H1 (cell line): ENCODE data around the gene PCNX1. TPM values are rescaled to one million over a fixed set of nuclear protein-coding genes. Genes with fewer than 3 reads are reported as not detected.

Source experiments
- CTCF ChIA-PET: fragments of 300-600 bp; sonication (Branson Sonifier 250); formaldehyde crosslinking; loops from one replicate; lab custom pipeline; 2021; ENCODE audit not compliant: partially characterized antibody; lab: Charles Lee
- POLR2A ChIA-PET: fragments of 300-600 bp; sonication (Branson Sonifier 250); formaldehyde crosslinking; loops from one replicate; lab custom pipeline; 2021; ENCODE audit warnings: inconsistent platforms; ENCODE audit not compliant: partially characterized antibody; lab: Charles Lee
- DNase-seq, 2 experiments: peaks; one replicate each; pipeline versions ENCODE4 v3.0.0 to v3.0.0-alpha.2; 2010 to 2022; ENCODE audit warnings: low spot score in 2 of 2, low read depth in 1 of 2, mixed read lengths in 1 of 2
- FAIRE-seq: peaks from 2 replicates; lab custom pipeline; 2011; peaks lifted over from hg19 to GRCh38; lab: Jason Lieb, UNC
- H2AFZ ChIP-seq: 2 replicates; pipeline ENCODE4 v1.8.1; 2012; ENCODE audit warnings: low read length, inconsistent platforms
- H2AK5ac ChIP-seq: 2 replicates; pipeline ENCODE4 v1.6.1; 2013; ENCODE audit warnings: low read depth, low read length
- H2BK120ac ChIP-seq: replicated peaks from 2 replicates; pipeline ENCODE3; 2013; ENCODE audit warnings: low read depth, low read length, inconsistent platforms
- H2BK12ac ChIP-seq: 2 replicates; pipeline ENCODE4 v1.6.1; 2013; ENCODE audit warnings: low read depth, low read length
- H2BK15ac ChIP-seq: 2 replicates; pipeline ENCODE4 v1.6.1; 2013; ENCODE audit warnings: low read length
- H2BK20ac ChIP-seq: 2 replicates; pipeline ENCODE4 v1.6.1; 2013; ENCODE audit warnings: low read length
- H2BK5ac ChIP-seq: 2 replicates; pipeline ENCODE4 v1.6.1; 2013; ENCODE audit warnings: low read depth, low read length
- H3K14ac ChIP-seq: 2 replicates; pipeline ENCODE4 v1.6.1; 2013; ENCODE audit warnings: inconsistent platforms; ENCODE audit not compliant: insufficient read length
- H3K18ac ChIP-seq: 2 replicates; pipeline ENCODE4 v1.6.1; 2013; ENCODE audit warnings: low read length; ENCODE audit errors: extremely low read depth
- H3K23ac ChIP-seq: 2 replicates; pipeline ENCODE4 v1.6.1; 2013; ENCODE audit warnings: inconsistent platforms; ENCODE audit not compliant: insufficient read length
- H3K23me2 ChIP-seq: 2 replicates; pipeline ENCODE4 v1.6.1; 2013; ENCODE audit warnings: low read depth, low read length
- H3K27ac ChIP-seq: 2 replicates; pipeline ENCODE4 v1.6.1; 2011; ENCODE audit warnings: low read depth, low read length, inconsistent platforms
- H3K27me3 ChIP-seq, 4 experiments: replicated peaks in 1 of 4; 1 replicate in 1 of 4; 2 replicates in 3 of 4; pipeline versions ENCODE4 v1.6.1 to v1.8.1; 2011 to 2013; ENCODE audit warnings: low read length in 3 of 4, mild to moderate bottlenecking in 3 of 4, inconsistent platforms in 2 of 4, mixed read lengths in 2 of 4, moderate library complexity in 1 of 4; ENCODE audit not compliant: control insufficient read depth in 3 of 4, insufficient read depth in 3 of 4; ENCODE audit errors: extremely low read depth in 1 of 4
- H3K36me3 ChIP-seq, 4 experiments: 2 replicates each; pipeline versions ENCODE4 v1.6.1 to v1.8.1; 2011 to 2013; ENCODE audit warnings: mild to moderate bottlenecking in 4 of 4, low read length in 3 of 4, moderate library complexity in 2 of 4, control low read depth in 1 of 4, inconsistent platforms in 1 of 4; ENCODE audit not compliant: insufficient read depth in 4 of 4, control insufficient read depth in 2 of 4
- H3K4ac ChIP-seq: replicated peaks from 2 replicates; pipeline ENCODE3; 2013; ENCODE audit warnings: low read length, low read depth, mixed read lengths, inconsistent platforms; ENCODE audit not compliant: insufficient read length
- H3K4me1 ChIP-seq, 4 experiments: replicated peaks in 1 of 4; 1 replicate in 1 of 4; 2 replicates in 3 of 4; pipeline versions ENCODE4 v1.6.1 to v1.8.1; 2011 to 2013; ENCODE audit warnings: low read length in 3 of 4, inconsistent platforms in 2 of 4, mixed read lengths in 1 of 4; ENCODE audit not compliant: insufficient read depth in 4 of 4, control insufficient read depth in 3 of 4
- H3K4me2 ChIP-seq, 2 experiments: 2 replicates each; pipeline versions ENCODE4 v1.6.1 to v1.8.1; 2011 to 2013; ENCODE audit warnings: low read depth in 2 of 2, low read length in 2 of 2, control low read depth in 1 of 2, inconsistent platforms in 1 of 2, mild to moderate bottlenecking in 1 of 2; ENCODE audit not compliant: insufficient read depth in 1 of 2
- H3K4me3 ChIP-seq, 4 experiments: fragments of 200-600, 300-600 bp in 1 of 4; sonication (generic), shearing (Covaris generic), sonication (Bioruptor Twin) in 1 of 4; 2 replicates each; pipeline versions ENCODE4 v1.5.1 to v1.8.1; 2011 to 2016; ENCODE audit warnings: low read length in 4 of 4, low read depth in 3 of 4, control low read depth in 2 of 4, inconsistent platforms in 2 of 4, mild to moderate bottlenecking in 2 of 4, mixed read lengths in 1 of 4, moderate library complexity in 1 of 4; ENCODE audit not compliant: insufficient read depth in 2 of 4; ENCODE audit errors: extremely low read depth in 1 of 4
- H3K56ac ChIP-seq: replicated peaks from 2 replicates; pipeline ENCODE3; 2013; ENCODE audit warnings: low read depth, mild to moderate bottlenecking, mixed read lengths, low read length, inconsistent platforms; ENCODE audit not compliant: insufficient read length
- H3K79me1 ChIP-seq: 2 replicates; pipeline ENCODE4 v1.6.1; 2013; ENCODE audit warnings: low read depth, low read length, control low read depth
- H3K79me2 ChIP-seq, 2 experiments: 2 replicates each; pipeline versions ENCODE4 v1.6.1 to v1.8.1; 2012 to 2013; ENCODE audit warnings: low read length in 2 of 2, mild to moderate bottlenecking in 2 of 2, inconsistent platforms in 1 of 2; ENCODE audit not compliant: insufficient read depth in 2 of 2, control insufficient read depth in 1 of 2
- H3K9ac ChIP-seq, 4 experiments: replicated peaks in 1 of 4; 1 replicate in 1 of 4; 2 replicates in 3 of 4; pipeline versions ENCODE4 v1.6.1 to v1.8.1; 2011 to 2013; ENCODE audit warnings: low read depth in 3 of 4, low read length in 3 of 4, control low read depth in 2 of 4, mild to moderate bottlenecking in 2 of 4, moderate library complexity in 2 of 4, inconsistent platforms in 1 of 4; ENCODE audit errors: extremely low read depth in 1 of 4
- H3K9me3 ChIP-seq, 2 experiments: 2 replicates each; pipeline versions ENCODE4 v1.6.1 to v1.8.1; 2012 to 2013; ENCODE audit warnings: mild to moderate bottlenecking in 2 of 2, moderate library complexity in 2 of 2, control low read depth in 1 of 2, inconsistent platforms in 1 of 2, low read depth in 1 of 2, low read length in 1 of 2, mixed read lengths in 1 of 2; ENCODE audit not compliant: insufficient read depth in 2 of 2
- H4K20me1 ChIP-seq, 2 experiments: replicated peaks in 1 of 2; 2 replicates each; pipeline versions ENCODE3 to v1.8.1; 2011 to 2013; ENCODE audit warnings: inconsistent platforms in 2 of 2, low read length in 2 of 2, mild to moderate bottlenecking in 1 of 2; ENCODE audit not compliant: insufficient read depth in 2 of 2, control insufficient read depth in 1 of 2
- H4K5ac ChIP-seq: 2 replicates; pipeline ENCODE4 v1.6.1; 2013; ENCODE audit warnings: low read length, low read depth, mixed read lengths, inconsistent platforms; ENCODE audit not compliant: insufficient read length
- H4K8ac ChIP-seq: 2 replicates; pipeline ENCODE4 v1.8.0; 2013; ENCODE audit warnings: mild to moderate bottlenecking, moderate library complexity, low read length, inconsistent platforms; ENCODE audit not compliant: insufficient read depth; ENCODE audit errors: extremely low read depth
- H4K91ac ChIP-seq: replicated peaks from 2 replicates; pipeline ENCODE3; 2013; ENCODE audit warnings: low read length, mixed read lengths, inconsistent platforms; ENCODE audit not compliant: insufficient read length
- ASH2L ChIP-seq: fragments of 200-600, 300-600 bp; sonication (generic); IDR thresholded peaks from one replicate; pipeline ENCODE4 v1.7.1; 2017; ENCODE audit warnings: low read length
- BACH1 ChIP-seq: IDR thresholded peaks from 2 replicates; pipeline ENCODE4 v1.6.1; 2012; ENCODE audit warnings: low read length, improper control_type of control experiment
- BCL11A ChIP-seq, 2 experiments: IDR thresholded peaks; one replicate each; pipeline ENCODE4 v1.6.1; 2011; ENCODE audit warnings: low read depth in 2 of 2, low read length in 2 of 2, mild to moderate bottlenecking in 2 of 2
- EZH2 ChIP-seq: fragments of 200-600 bp; sonication (generic); IDR thresholded peaks from 2 replicates; pipeline ENCODE4 v1.7.1; 2012; ENCODE audit warnings: low read depth, mild to moderate bottlenecking, moderate library complexity, low read length, inconsistent platforms; ENCODE audit not compliant: severe bottlenecking
- GABPA ChIP-seq: IDR thresholded peaks from 2 replicates; pipeline ENCODE4 v1.6.1; 2011; ENCODE audit warnings: mild to moderate bottlenecking, low read length, moderate library complexity, borderline replicate concordance; ENCODE audit not compliant: insufficient read depth
- HDAC2 ChIP-seq, 2 experiments: fragments of 300-600 bp in 1 of 2; sonication (generic) in 1 of 2; IDR thresholded peaks; 2 replicates each; pipeline ENCODE4 v1.6.1; 2011 to 2012; ENCODE audit warnings: low read depth in 2 of 2, low read length in 2 of 2, mild to moderate bottlenecking in 2 of 2, moderate library complexity in 2 of 2, borderline replicate concordance in 1 of 2, inconsistent platforms in 1 of 2
- KDM5A ChIP-seq: fragments of 200-600 bp; IDR thresholded peaks from 2 replicates; pipeline ENCODE4 v1.7.1; 2012; ENCODE audit warnings: mild to moderate bottlenecking, low read length, inconsistent platforms, mixed read lengths
- POLR2A ChIP-seq, 2 experiments: IDR thresholded peaks; 1 replicate in 1 of 2; 2 replicates in 1 of 2; pipeline ENCODE4 v1.6.1; 2011; ENCODE audit warnings: low read depth in 2 of 2, low read length in 2 of 2, mild to moderate bottlenecking in 2 of 2; ENCODE audit errors: control extremely low read depth in 1 of 2
- POLR2AphosphoS5 ChIP-seq: IDR thresholded peaks from 2 replicates; pipeline ENCODE4 v1.6.1; 2011; ENCODE audit warnings: low read depth, low read length
- RAD21 ChIP-seq, 2 experiments: IDR thresholded peaks in 1 of 2; conservative IDR thresholded peaks in 1 of 2; 2 replicates each; pipeline ENCODE4 v1.6.1; 2011; ENCODE audit warnings: low read depth in 2 of 2, low read length in 2 of 2, improper control_type of control experiment in 1 of 2, inconsistent platforms in 1 of 2, mild to moderate bottlenecking in 1 of 2, moderate library complexity in 1 of 2
- RNF2 ChIP-seq: fragments of 200-900, 300-1000 bp; sonication (generic); IDR thresholded peaks from 2 replicates; pipeline ENCODE4 v1.7.1; 2016; ENCODE audit warnings: borderline replicate concordance, low read depth, mild to moderate bottlenecking, antibody characterized with exemption, low read length; ENCODE audit not compliant: poor library complexity, severe bottlenecking; ENCODE audit errors: missing control alignments
- SIRT6 ChIP-seq: IDR thresholded peaks from one replicate; pipeline ENCODE4 v1.7.1; 2012; ENCODE audit warnings: low read length, inconsistent platforms
- SIX5 ChIP-seq: IDR thresholded peaks from 2 replicates; pipeline ENCODE4 v1.6.1; 2011; ENCODE audit warnings: mild to moderate bottlenecking, low read depth, low read length
- TBP ChIP-seq: IDR thresholded peaks from 2 replicates; pipeline ENCODE4 v1.6.1; 2011; ENCODE audit warnings: low read depth, low read length, improper control_type of control experiment
- WGBS, 2 experiments: shearing (Covaris generic) in 1 of 2; methylation state at CpG; one replicate each; pipeline versions ENCODE4 v1.1.6 to v1.1.7; 2013 to 2015; ENCODE audit warnings: low lambda C conversion rate in 2 of 2, mixed read lengths in 2 of 2, inconsistent platforms in 1 of 2, low coverage in 1 of 2, missing lambda C conversion rate in 1 of 2; ENCODE audit not compliant: insufficient replicate concordance in 2 of 2, insufficient coverage in 1 of 2, insufficient read length in 1 of 2; ENCODE audit errors: extremely low coverage in 1 of 2, missing lambda C conversion rate in 1 of 2; 5-methylcytosine and 5-hydroxymethylcytosine counted together
- polyA plus RNA-seq, 7 experiments: library from polyadenylated mRNA; depleted of rRNA in 3 of 7; stranded (reverse) in 5 of 7; unstranded in 2 of 7; fragments of >200 nt in 5 of 7; fragments of 200-250 nt in 2 of 7; gene quantifications; 1 replicate in 5 of 7; 2 replicates in 1 of 7; 4 replicates in 1 of 7; pipeline versions ENCODE4 v1.2.1 to v1.2.3, GENCODE V29; 2011 to 2013; ENCODE audit warnings: missing spikeins in 2 of 7, mixed read lengths in 2 of 7
- total RNA-seq: library from RNA; stranded (reverse); fragmentation: NEBNext Ultra II Directional; extraction: Animal tissue kit (Norgen Biotek cat#: 25700); gene quantifications from 2 replicates; pipeline ENCODE4 v1.2.1, GENCODE V29; 2021

Gene PCNX1
- total and polyA plus RNA-seq, 2 of the 8 experiments (the other 6 are each of a cell fraction or from before 2014, with no cell fraction given) = 37.7 to 53.2 TPM

DNA sequence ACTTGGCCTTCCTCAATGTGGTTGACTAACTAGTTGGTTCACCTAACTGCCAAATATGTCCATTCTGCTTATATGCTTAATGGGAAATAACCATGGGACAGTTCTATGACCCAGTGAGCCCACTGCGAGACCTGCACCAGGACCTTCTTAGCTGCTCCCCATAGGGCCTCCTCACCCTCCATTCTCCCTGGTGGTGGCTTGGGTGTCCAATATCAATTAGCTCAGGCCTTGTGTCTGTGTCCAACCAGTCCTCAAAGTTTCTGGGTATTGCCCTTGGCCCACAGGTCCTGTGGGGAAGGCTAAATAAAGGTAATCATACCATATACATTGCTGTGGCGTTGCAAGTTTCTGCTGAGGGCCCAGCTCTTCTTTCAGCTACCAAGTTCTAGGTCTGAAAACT lies 228.2 kb downstream of the PCNX1 start:
- Histone ChIP-seq H3K23ac (no peak overlapping the region), H2AFZ (no peak overlapping the region)
- POLR2A ChIA-PET = no interaction called here
- no peak for TF ChIP-seq TBP
- no peak for TF ChIP-seq HDAC2 (IDR thresholded peaks at IDR 0.05; ENCODE audit: borderline replicate concordance in 1 of 2, low read depth in 2 of 2, low read length in 2 of 2)
- TF ChIP-seq SIX5 = no peak
- no peak for TF ChIP-seq POLR2AphosphoS5
- no peak for TF ChIP-seq RNF2
- no peak for TF ChIP-seq EZH2
- no peak for TF ChIP-seq ASH2L
- TF ChIP-seq BCL11A (IDR thresholded peaks at IDR 0.05; ENCODE audit: low read depth in 2 of 2, low read length in 2 of 2) = no peak
- TF ChIP-seq GABPA = no peak
- TF ChIP-seq POLR2A (IDR thresholded peaks at IDR 0.05; ENCODE audit: control extremely low read depth in 1 of 2, low read depth in 2 of 2, low read length in 2 of 2) = no peak
- no peak for TF ChIP-seq SIRT6
- no peak for TF ChIP-seq KDM5A
- TF ChIP-seq BACH1 = no peak
- no peak for TF ChIP-seq RAD21 (IDR thresholded peaks at IDR 0.05 in 1 of 2, conservative IDR thresholded peaks at IDR 0.05 in 1 of 2; ENCODE audit: low read depth in 2 of 2, low read length in 2 of 2)

More for the DNA sequence above, 228.2 kb downstream of the PCNX1 start:
- Histone ChIP-seq H3K4me3 (no peak overlapping the region), H4K8ac (no peak overlapping the region), H3K9me3 (peaks cover 2 to 6% of the 10 kb centered on the region in 2 experiments; a peak in 1 of 4 replicates), H3K4me2 (no peak overlapping the region), H3K27me3 (no peaks in the 10 kb centered on the region), H3K9ac (no peak overlapping the region; a peak in 1 of 7 replicates), H2BK15ac (no peak overlapping the region), H3K56ac (no peak overlapping the region), H2BK5ac (no peak overlapping the region), H3K14ac (no peak overlapping the region), H3K79me1 (no peaks in the 10 kb centered on the region), H3K4me1 (peaks cover 0 to 2% (median 0%) of the 10 kb centered on the region in 4 experiments; a peak in 3 of 7 replicates), H3K18ac (no peak overlapping the region), H4K91ac (no peak overlapping the region), H3K23me2 (no peaks in the 10 kb centered on the region), H3K36me3 (no peaks in the 10 kb centered on the region), H3K27ac (no peak overlapping the region), H4K5ac (no peak overlapping the region), H4K20me1 (no peaks in the 10 kb centered on the region), H3K4ac (no peak overlapping the region), H2AK5ac (no peak overlapping the region), H2BK12ac (no peak overlapping the region), H2BK20ac (no peak overlapping the region), H2BK120ac (no peak overlapping the region), H3K79me2 (no peaks in the 10 kb centered on the region)
- peak in 1 of 2 experiments; percentile 17 for DNase-seq
- WGBS, 2 experiments = 92% methylated on average over 2 of the region's 2 CpGs; no CpG with 5 or more reads in 1 of the 2 experiments
- FAIRE-seq = no peak
- CTCF ChIA-PET = interaction anchor here (1.0 to 8.9 kb wide), 5 partner anchors 9 to 615 kb away, joined by 3 to 86 read pairs (median 4); no protein-coding TSS in a partner anchor
